Stomach (tissue), 4 donors: ENCODE data around the gene SLC25A42.

Experiments
- EP300 ChIP-seq: sonication (generic); formaldehyde crosslinking; IDR thresholded peaks from one replicate; pipeline ENCODE4 v1.6.1; 2017; ENCODE audit warnings: antibody characterized with exemption
- POLR2A ChIP-seq, 4 donors: fragments of 450-650 bp; IDR thresholded peaks; one replicate each; pipeline ENCODE4 v1.6.1; 2016; ENCODE audit warnings: antibody characterized with exemption in 4 of 4, control low read depth in 2 of 4, mild to moderate bottlenecking in 1 of 4, moderate library complexity in 1 of 4
- POLR2AphosphoS5 ChIP-seq, 3 donors: sonication (generic); formaldehyde crosslinking; IDR thresholded peaks; one replicate each; pipeline ENCODE4 v1.6.1; 2016; ENCODE audit warnings: antibody characterized with exemption in 3 of 3
- TF ChIP-seq, protein P1 (sequence below), 7 experiments: fragments of 450-650 bp in 4 of 7; fragments of 200-600 bp in 3 of 7; sonication (generic) in 3 of 7; IDR thresholded peaks; one replicate each; pipeline ENCODE4 v1.5.1; 2016 to 2019; ENCODE audit warnings: antibody characterized with exemption in 7 of 7, control low read depth in 2 of 7, mild to moderate bottlenecking in 1 of 7

DNA sequence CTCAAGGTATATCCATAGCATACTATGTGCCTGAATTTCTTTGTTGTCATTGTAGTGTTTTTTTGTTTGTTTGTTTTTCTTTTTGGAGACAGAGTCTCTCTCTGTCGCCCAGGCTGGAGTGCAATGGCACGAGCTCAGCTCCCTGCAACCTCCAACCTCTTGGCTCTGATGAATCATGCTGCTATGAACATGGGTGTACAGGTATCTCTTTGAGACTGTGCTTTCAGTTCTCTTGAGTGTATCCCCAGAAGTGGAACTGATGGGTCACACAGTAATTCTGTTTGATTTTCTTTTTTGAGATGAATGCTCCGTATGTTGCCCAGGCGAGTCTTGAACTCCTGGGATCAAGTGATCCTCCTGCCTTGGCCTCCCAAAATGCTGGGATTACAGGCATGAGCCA lies 13.7 kb upstream of the SLC25A42 start:
- TF ChIP-seq, protein P1, sequence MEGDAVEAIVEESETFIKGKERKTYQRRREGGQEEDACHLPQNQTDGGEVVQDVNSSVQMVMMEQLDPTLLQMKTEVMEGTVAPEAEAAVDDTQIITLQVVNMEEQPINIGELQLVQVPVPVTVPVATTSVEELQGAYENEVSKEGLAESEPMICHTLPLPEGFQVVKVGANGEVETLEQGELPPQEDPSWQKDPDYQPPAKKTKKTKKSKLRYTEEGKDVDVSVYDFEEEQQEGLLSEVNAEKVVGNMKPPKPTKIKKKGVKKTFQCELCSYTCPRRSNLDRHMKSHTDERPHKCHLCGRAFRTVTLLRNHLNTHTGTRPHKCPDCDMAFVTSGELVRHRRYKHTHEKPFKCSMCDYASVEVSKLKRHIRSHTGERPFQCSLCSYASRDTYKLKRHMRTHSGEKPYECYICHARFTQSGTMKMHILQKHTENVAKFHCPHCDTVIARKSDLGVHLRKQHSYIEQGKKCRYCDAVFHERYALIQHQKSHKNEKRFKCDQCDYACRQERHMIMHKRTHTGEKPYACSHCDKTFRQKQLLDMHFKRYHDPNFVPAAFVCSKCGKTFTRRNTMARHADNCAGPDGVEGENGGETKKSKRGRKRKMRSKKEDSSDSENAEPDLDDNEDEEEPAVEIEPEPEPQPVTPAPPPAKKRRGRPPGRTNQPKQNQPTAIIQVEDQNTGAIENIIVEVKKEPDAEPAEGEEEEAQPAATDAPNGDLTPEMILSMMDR (IDR thresholded peaks at IDR 0.05) = no peak
- TF ChIP-seq POLR2A (IDR thresholded peaks at IDR 0.05) (no peak), EP300 (no peak), POLR2AphosphoS5 (IDR thresholded peaks at IDR 0.05) (no peak)
